GM19099 (cell line): ENCODE data around the gene MAFG.

Experiments used
- POLR2A ChIP-seq: IDR thresholded peaks from 3 replicates; pipeline ENCODE4 v1.6.1; 2011; ENCODE audit warnings: low read depth; ENCODE audit not compliant: insufficient read length; ENCODE audit errors: extremely low read depth

The MAFG gene

DNA sequence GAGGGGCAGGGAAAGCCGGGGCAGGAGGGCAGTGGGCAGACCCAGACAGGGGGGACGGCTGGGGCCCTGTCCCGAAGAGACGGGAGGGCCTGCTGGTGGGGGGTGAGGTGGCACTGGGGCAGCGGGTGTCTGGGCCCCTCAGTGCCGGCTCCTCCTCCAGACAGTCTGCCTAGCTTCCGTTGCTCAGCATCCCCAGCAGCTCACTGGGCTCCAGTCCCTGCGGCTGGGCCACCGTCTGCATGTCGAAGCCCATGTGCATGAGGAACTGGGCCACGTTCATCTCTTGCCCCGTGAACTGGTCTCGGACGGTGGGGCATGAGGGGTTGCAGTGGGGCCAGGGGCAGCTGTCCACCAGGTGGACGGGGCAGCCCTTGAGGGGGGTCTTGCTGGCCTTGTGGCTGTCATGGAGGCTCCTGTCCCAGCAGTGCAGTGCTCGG is 25.3 kb upstream of the MAFG start:
- no peak for TF ChIP-seq POLR2A

DNA sequence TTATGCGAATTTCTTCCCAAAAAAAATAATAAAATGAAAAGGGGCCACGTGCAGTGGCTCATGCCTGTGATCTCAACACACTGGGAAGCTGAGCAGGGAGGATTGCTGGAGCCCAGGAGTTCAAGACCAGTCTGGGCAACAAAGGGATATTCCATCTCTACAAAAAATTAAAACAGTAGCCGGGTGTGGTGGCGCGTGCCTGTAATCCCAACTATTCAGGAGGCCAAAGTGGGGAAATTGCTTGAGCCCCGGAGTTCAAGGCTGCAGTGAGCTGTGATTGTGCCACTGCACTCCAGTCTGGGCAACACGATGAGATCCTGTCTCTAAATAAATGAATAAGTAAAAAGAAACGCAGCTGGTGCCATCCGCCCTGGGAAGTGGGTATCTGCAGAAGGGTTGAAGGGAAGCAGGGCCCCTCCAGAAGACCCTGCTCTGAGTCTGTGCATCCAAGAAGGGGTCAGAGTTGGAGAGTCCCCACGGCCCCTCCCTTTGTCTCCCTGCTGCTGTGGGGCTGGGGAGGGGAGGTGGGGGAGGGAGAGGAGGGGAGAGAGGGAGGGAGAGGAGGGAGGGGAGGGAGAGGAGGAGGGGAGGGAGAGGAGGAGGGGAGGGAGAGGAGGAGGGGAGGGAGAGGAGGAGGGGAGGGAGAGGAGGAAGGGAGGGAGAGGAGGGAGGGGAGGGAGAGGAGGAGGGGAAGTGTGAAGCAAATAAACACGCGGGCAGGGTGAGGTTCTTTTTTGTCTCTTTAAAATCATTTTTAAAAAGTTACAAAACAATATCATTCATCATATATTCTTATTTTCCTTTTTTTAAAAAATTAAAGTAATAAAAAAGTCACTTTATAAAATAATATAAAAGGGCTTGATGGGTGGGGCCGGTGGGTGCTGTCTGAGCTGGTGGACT is 24.5 kb upstream of the MAFG start:
- no peak for TF ChIP-seq POLR2A

DNA sequence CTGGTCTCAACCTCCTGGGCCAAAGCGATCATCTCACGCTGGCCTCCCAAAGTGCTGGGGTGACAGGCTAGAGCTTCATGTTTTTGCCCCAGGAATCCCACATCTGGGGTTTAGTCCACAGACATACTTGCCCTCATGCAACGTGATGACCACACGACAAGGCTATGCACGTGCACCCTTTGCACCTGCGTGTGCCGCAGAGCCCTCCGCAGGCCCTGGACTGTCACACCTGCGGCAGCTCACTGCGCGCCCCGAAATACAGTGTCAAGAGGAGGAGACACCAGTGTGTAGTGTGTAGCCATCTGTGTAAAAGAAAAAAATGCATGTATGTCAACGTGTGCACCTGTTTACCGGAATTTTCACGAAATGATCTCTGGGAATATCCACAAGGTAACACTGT is 23.0 kb upstream of the MAFG start:
- no peak for TF ChIP-seq POLR2A

DNA sequence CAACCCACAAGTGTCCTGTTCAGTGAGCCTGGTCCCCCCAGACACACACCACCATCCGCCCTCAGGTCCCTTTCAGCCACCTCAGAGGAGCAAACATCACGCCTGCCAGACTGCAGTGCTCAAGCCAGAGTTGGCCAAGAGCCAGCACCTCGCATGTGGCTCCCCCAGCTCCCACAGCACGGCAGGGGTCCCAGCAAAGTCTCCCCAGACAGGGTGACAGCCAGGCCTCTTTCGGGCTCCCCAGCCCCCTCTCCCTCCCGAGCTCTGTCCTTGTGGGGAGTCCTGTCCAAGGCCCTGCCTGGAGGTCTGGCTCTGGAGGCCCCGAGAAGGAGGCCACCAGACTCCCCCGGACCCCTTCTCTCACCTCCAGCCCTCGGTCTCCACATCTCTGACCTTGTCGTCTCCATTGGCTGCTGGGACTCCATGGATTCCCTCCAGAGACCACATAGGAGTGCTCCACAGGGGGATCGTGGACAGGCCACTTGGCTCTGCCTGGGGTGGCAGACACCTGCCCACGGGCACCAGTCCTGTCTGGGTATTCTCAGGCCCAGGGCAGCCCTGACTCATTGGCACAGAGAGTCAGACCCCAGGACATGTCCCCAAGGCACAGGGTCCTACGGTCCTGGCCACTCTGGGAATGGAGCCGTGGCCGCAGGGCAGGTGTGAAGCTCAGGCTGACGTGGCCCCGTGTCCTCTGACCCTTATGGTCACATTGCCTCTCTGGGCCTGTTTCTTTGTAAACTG is 21.3 kb upstream of the MAFG start:
- no peak for TF ChIP-seq POLR2A

DNA sequence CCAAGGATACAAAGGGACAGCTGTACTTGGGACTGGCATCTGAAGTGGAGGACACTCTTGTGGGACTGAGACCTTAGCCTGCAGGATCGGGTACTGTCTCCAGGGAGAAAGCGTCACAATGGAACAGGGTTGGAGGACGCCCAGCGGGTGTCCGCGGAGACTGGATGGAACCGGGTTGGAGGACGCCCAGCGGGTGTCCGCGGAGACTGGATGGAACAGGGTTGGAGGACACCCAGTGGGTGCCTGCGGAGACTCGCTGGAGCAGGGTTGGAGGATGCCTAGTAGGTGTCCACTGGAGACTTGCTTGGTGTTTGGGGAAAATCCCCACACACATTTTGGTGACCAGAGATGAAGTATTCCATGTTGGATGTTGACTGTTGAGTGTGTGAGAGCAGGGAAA is 19.7 kb upstream of the MAFG start, which contains the start of gene MYADML2:
Gene MYADML2, minus strand, starts transcription at position 45 of the 400 bp plus-strand sequence. CDS start 5,492 bp downstream, outside the sequence.
- TF ChIP-seq POLR2A = no peak

DNA sequence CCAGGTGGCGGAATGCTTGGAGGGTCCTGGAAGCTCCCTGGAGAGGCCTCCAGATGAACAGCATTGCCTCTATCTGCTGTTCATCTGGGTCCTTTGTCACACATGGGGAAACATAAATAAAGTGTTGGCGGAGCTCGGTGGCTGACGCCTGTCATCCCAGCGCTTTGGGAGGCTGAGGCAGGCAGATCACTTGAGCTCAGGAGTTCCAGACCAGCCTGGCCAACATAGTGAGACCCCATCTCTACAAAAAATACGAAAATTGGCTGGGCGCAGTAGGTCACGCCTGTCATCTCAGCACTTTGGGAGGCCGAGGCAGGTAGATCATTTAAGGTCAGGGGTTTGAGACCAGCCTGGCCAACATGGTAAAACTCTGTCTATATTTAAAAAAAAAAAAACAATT is 17.3 kb upstream of the MAFG start:
- TF ChIP-seq POLR2A = no peak

DNA sequence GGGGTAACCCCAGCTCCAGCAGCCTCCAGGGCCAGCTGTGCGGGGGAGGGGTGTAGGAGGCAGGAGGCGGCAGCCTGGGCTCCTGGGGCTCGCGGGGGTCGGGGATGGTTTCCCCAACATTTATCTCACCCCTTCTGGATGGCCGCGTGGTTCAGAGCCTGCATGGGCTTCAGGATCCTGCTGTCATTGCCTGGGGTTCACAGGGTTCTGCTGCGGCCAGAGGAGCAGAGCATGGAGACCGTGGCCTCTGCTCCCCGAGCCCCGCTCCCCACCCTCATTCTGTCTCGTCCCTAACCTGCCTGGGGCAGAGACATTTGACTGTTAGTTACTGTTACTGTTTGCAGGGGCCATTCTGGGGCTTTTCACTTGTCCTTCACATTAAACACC is 14.6 kb upstream of the MAFG start:
- TF ChIP-seq POLR2A = no peak

DNA sequence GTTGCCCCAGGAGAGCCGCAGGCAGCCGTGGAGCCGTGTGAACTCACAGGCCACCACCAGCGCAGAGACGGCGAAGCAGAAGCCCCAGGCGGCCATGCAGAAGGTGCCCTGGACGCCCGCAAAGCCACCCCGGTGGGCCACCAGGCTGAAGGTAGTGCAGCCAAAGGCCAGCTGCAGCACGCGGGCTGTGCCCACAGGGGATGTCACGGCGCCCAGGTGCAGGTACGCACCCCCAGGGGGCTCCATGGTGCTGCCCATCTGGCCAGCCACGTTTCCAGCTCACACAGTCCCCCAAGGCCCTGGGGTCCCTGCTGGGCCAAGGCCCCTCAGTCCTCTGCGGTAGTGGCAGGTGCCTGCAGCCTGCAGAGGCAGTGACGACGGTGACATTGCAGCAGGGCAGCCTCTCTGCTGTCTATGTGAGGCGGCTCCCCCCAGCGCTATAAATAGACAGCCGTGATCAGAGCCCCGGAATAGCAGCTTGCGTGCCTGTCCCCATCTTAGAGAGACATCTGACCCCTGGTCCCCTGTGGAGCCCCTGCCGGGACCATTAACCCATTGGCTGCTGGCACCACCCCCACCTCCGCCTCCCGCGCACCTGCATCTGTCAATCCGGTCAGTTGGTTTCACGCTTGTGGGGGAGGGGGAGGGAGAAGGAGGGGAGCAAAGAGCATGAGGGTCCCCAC is 14.1 kb upstream of the MAFG start:
- no peak for TF ChIP-seq POLR2A

DNA sequence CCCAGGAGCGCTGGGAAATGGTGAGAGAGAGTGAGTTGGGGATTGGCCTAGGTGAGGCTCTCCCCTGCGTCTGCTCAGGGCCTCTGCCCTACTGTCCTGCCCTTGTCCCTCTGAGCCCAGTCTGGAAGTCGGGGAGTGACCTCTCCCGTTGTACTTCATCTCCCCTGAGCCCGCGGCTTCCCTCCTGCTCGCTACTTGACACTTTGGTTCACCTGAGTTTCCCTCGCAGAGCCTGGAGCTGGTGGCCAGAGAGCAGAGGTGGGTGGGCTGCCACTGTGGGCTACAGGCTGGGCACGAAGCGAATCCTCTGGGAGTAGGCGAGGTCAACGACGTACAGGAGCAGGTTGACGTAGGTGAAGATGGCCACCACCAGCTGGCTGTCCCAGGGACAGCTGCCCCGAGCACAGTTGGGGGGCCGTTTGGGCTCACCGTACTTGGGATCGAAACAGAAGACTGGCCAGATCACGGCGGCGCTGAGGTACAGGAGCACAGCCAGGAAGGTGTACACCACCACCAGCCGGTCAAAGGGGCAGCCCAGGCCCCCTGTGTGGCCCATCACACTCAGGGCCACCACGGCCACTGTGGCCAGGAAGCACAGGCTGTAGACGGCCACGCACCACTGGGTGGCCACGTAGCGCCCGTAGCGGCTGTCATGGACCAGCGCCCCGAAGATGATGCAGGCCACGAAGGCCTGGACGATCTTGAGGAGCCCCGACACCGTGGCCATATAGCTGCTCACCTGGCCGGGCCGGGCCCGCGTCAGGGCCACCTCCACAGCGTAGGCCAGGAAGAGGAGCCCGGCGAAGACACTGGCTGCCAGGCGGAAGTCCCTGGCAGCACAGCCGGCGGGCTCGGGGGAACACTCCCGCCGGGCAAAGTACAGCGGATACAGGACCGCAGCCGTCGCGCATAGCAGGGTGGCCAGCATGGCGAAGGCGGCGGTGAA is 13.3 kb upstream of the MAFG start:
- TF ChIP-seq POLR2A = no peak

DNA sequence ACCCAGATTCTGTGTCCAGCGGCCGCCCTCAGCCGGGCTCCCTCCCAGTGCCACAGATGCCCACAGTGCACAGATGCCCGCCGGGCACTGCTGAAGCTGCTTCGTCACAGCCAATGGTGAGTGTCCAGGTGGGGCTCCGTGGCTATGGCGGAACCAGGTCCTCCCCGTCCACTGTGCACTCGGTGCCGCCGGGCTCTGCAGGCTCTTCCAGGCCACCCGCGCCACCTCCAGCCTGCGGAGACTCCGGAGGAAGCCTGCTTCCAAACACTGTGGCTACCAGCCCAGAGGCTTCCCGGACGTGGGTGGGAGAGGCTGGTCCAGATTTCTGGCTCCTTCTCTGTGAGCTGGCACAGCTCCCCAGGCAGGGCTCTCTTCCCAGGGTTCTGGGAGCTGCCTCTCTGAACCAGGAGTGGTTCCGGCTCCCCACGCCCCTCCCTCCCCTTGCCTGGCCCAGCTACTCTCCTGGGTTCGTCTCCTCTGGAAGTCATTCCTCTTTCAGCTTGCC is 12.4 kb upstream of the MAFG start:
- TF ChIP-seq POLR2A = no peak

DNA sequence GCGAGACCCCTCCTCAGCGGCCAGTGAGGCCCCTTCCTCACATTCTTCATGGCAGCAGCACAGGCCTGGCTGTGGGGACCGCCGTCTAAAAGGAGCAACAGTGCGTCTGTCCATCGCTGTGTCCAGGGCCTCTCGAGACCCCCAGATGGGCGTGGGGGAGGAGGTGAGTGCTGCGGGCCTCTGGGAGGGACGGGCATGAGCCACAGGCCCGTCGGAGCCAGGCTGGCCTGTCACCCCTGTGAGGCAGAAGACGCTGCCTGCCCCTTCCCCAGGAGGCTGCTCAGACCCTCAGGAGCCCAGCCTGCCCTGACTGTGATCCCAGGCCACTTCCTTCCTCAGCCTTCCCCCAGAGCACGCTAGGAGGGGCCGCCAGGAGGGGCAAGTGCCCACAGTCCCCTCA is 11.7 kb upstream of the MAFG start:
- TF ChIP-seq POLR2A = no peak

DNA sequence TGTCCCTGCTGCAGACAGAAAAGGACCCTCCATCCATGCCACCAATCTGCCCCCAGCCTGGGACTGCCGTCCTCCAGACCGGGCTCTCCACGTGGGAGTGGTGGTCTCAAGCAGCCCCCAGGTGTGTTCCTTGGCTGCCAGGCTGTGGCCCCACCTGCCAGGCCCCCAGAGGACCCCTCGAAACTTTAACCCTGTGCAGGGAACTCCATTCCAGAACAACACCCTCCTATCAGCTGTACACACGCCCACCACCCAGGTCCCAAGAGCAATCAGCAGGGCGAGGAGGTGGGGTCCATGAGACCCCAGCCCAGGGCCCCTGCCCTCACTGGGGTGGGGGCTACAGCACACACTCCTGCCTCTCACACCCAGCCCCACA is 8.2 kb upstream of the MAFG start:
- TF ChIP-seq POLR2A = no peak

DNA sequence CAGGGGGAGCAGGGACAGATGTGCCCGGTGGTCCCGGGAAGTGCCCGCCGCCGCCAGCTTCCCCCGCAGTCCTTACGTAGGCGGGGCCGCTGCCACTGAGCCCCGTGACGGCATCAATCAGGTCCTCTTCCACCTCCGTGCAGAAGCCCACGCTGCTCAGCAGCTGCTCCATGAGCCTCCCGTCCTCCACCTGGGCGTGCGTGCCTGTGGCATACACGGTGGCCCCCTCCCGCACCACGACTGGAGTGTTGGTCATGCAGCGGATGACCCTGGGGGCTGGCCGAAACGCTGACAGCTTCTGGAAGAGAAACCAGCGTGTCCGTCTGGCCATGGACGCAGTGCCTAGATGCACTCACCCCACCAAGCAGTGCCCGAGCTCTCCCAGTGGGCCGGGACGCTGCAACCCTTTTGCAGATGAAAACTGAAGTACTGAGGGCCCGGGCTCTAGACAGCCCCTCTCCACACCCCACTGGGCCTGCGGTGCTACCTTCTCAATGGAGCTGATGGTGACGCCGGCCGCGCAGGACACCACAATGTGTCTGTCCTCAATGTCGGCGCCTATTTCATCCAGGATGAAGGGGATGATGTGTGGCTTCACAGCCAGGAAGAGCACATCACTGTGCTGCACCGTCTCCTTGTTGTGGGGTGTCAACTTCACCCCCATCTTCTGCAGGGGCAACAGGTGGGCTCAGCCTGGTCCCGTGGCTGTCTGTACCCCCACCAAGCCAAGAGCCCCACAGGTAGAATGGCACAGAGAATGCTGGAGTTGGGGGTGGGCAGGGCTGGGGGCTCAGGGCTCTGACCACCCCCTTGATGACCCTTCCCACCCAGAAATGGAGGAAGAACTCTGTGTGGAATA is 7.5 kb upstream of the MAFG start:
- no peak for TF ChIP-seq POLR2A

DNA sequence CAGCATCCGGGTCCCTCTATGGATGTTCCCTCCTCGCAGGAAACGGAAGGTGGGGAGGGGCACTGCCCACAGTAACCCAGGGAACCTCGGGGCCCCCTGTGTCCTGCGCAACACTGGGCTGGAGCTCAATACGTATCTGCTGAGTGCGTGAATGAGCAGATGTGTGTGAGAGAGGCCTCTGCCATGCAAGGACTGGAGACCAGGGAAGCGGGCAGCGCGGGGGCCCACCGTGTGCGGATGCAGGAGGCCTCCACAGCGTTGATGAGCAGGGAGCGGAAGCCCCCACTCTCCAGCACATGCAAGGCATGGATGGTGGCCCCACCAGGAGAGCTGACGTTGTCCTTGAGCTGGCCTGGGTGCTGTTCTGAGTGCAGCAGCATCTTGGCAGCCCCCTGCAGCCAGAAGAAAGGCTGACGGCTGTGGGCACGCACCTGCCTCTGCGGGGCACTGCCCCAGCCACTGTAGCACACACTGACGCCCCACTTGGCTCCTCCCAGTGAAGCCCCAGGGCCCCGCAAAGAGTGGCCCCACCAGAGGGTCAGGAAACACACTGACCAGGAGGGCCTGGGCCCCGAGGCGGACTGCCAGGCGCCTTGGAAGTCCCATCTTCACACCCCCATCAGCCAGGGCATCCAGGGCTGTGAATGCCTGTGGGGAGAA is 6.7 kb upstream of the MAFG start:
- no peak for TF ChIP-seq POLR2A
